Ovary (tissue), 9 donors: ENCODE results near the gene TMPRSS12. TPM values are rescaled to one million over a fixed set of nuclear protein-coding genes. Genes with fewer than 3 reads are reported as not detected.

Experiments used
- DNase-seq, 5 donors: peaks; one replicate each; pipeline ENCODE4 v3.0.0-alpha.2; 2019 to 2020
- H3K27ac ChIP-seq, 2 donors: fragments of 200-600 bp; one replicate each; pipeline versions ENCODE4 v1.5.1 to v1.8.0; 2019 to 2022
- H3K27me3 ChIP-seq: fragments of 200-600 bp; one replicate; pipeline ENCODE4 v1.8.0; 2022
- H3K36me3 ChIP-seq: fragments of 200-600 bp; sonication (generic); one replicate; pipeline ENCODE4 v1.5.1; 2019
- H3K4me1 ChIP-seq: one replicate; pipeline ENCODE4 v1.8.1; 2013; ENCODE audit warnings: mild to moderate bottlenecking, moderate library complexity; ENCODE audit not compliant: insufficient read depth
- H3K4me3 ChIP-seq: fragments of 200-600 bp; sonication (generic); one replicate; pipeline ENCODE4 v1.5.1; 2017
- H3K9me3 ChIP-seq, 2 donors: fragments of 200-600 bp in 1 of 2; sonication (generic) in 1 of 2; one replicate each; pipeline versions ENCODE4 v1.5.1 to v1.8.1; 2013 to 2019; ENCODE audit warnings: mild to moderate bottlenecking in 1 of 2, moderate library complexity in 1 of 2
- EP300 ChIP-seq: sonication (generic); formaldehyde crosslinking; IDR thresholded peaks from one replicate; pipeline ENCODE4 v1.6.1; 2017; ENCODE audit warnings: antibody characterized with exemption
- POLR2A ChIP-seq: fragments of 450-650 bp; IDR thresholded peaks from one replicate; pipeline ENCODE4 v1.6.1; 2017; ENCODE audit warnings: antibody characterized with exemption, mild to moderate bottlenecking, moderate library complexity
- WGBS, 3 donors: extraction: QIAGEN DNeasy Blood & Tissue Kit in 1 of 3; methylation state at CpG; one replicate each; pipeline versions ENCODE4 v1.1.5 to v1.1.7; 2013 to 2017; 5-methylcytosine and 5-hydroxymethylcytosine counted together
- intact Hi-C, 4 donors: fragments of 100-400 bp; cut with DNase I; formaldehyde crosslinking; loops; one replicate each; pipeline versions ENCODE4 v1.11.0 to v1.15.1; 2022 to 2023
- polyA plus RNA-seq, 2 donors: library from polyadenylated mRNA; stranded (reverse); fragments of 200-250 nt in 1 of 2; fragments of 350-450 nt in 1 of 2; fragmentation: Illumina TruSeq in 1 of 2; extraction: RNeasy Lipid Tissue Mini Kit (QIAGEN cat#74804) in 1 of 2; gene quantifications; one replicate each; pipeline ENCODE4 v1.2.3, GENCODE V29; 2013 to 2014
- total RNA-seq, 7 donors: library from RNA; depleted of rRNA in 2 of 7; stranded (reverse); fragments of >200 nt in 2 of 7; fragmentation: NEBNext Ultra II Directional in 3 of 7; extraction: Animal tissue kit (Norgen Biotek cat#: 25700) in 3 of 7; gene quantifications; one replicate each; pipeline versions ENCODE4 v1.1.0 to v1.2.4, GENCODE V29; 2016 to 2023
- TF ChIP-seq, protein P1 (sequence below), 3 donors: fragments of 450-650 bp in 2 of 3; fragments of 200-600 bp in 1 of 3; IDR thresholded peaks; one replicate each; pipeline versions ENCODE4 v1.5.1 to v1.8.0; 2016 to 2022; ENCODE audit warnings: antibody characterized with exemption in 3 of 3, mild to moderate bottlenecking in 1 of 3
- donor health status: DM: no; HTN: no; CAD: no; lungs with moderate emphysema.
- donor health status: DM: no; HTN: no; CAD: no.
- donor health status: Bipolar disorder and iron deficiency.
- donor health status: DM: yes; HTN: yes; CAD: no.
- donor health status: DM: no; HTN: no; CAD: no.
- donor health status: DM: yes; HTN: yes; CAD: no.

The TMPRSS12 gene
- total and polyA plus RNA-seq, 9 donors: not detected

DNA sequence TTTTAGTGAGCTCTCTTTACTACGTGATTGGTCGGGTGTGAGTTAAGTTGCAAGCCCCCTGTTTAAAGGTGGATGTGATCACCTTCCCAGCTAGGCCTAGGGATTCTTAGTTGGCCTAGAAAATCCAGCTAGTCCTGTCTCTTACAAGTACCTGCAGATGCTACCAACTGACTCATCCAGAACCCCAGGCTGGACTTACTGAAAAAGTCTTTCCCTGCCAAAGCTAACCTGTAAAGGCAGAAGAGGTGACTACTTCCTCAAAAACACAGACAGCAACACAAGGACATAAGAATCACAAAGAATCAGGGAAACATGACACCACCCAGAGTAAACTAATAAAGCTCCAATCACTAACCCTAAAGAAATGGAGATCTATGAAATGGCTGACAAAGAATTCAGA is 70.5 kb downstream of the TMPRSS12 start:
- Histone ChIP-seq H3K4me1 (no peaks in the 10 kb centered on the region), H3K27ac (no peak overlapping the region), H3K4me3 (no peak overlapping the region), H3K36me3 (no peaks in the 10 kb centered on the region), H3K9me3 (peaks cover 0 to 3% of the 10 kb centered on the region in 2 donors), H3K27me3 (no peaks in the 10 kb centered on the region)
- no peak for TF ChIP-seq POLR2A
- no peak for TF ChIP-seq EP300
- TF ChIP-seq, protein P1, sequence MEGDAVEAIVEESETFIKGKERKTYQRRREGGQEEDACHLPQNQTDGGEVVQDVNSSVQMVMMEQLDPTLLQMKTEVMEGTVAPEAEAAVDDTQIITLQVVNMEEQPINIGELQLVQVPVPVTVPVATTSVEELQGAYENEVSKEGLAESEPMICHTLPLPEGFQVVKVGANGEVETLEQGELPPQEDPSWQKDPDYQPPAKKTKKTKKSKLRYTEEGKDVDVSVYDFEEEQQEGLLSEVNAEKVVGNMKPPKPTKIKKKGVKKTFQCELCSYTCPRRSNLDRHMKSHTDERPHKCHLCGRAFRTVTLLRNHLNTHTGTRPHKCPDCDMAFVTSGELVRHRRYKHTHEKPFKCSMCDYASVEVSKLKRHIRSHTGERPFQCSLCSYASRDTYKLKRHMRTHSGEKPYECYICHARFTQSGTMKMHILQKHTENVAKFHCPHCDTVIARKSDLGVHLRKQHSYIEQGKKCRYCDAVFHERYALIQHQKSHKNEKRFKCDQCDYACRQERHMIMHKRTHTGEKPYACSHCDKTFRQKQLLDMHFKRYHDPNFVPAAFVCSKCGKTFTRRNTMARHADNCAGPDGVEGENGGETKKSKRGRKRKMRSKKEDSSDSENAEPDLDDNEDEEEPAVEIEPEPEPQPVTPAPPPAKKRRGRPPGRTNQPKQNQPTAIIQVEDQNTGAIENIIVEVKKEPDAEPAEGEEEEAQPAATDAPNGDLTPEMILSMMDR (IDR thresholded peaks at IDR 0.05): no peak
- DNase-seq: no peak
- 88 to 95% (median 89%) methylated on average over 2 of the region's 2 CpGs for WGBS, 3 donors
- intact Hi-C loops: no loop called here

DNA sequence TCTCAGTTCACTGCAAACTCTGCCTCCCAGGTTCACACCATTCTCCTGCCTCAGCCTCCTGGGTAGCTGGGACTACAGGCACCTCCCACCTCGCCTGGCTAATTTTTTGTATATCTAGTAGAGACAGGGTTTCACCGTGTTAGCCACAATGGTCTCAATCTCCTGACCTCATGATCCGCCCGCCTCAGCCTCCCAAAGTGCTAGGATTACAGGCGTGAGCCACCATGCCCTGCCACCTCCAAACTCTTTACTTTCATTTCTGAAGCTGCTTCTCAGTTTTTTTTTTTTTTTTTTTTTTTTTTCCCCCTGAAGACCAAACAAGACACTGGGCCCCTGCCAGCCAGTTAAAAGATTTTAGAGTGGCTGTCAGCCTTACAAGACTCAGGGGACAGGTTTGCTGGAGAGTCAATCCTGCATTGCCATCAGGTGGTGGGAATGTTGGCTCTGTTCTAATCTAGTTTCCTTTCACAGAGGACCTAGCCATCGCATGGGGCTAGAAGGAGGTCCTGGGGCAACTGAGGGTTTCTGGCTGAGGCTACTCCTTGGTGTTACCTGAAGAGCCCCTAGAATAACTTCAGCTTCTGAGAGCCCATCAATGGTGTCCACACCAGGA is 72.3 kb downstream of the TMPRSS12 start:
- intact Hi-C loops: loop anchor here in 1 of 4 donors (5.0 kb wide), 1 partner anchor 88 kb away; no protein-coding TSS in a partner anchor
- WGBS, 3 donors: 85 to 93% (median 90%) methylated on average over 6 of the region's 6 CpGs

DNA sequence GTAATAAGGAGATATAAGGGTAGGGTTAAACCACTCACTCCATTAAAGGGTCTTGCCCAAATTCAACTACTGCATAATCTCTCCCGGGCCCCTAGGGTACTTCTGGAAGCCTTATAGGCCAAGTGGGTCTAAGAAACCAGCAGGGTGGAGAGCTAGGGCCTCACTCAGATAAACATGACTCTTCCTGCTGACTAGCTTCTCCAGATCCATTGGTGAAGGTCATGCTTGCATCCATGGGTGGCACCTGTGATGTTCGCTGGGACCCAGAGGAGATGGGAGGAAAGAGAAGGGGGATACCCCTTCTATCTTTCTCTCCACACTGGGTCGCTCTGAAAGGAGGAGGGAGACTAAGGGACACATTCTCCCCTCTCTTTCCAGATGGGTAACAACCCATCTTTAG is 73.6 kb downstream of the TMPRSS12 start:
- Histone ChIP-seq H3K4me1 (no peaks in the 10 kb centered on the region), H3K9me3 (peaks cover 0 to 3% of the 10 kb centered on the region in 2 donors), H3K36me3 (no peaks in the 10 kb centered on the region), H3K27me3 (no peaks in the 10 kb centered on the region), H3K27ac (no peak overlapping the region), H3K4me3 (no peak overlapping the region)
- 87 to 93% (median 90%) methylated on average over 3 of the region's 3 CpGs for WGBS, 3 donors
- intact Hi-C loops: loop anchor here in 1 of 4 donors (5.0 kb wide), 1 partner anchor 89 kb away; no protein-coding TSS in a partner anchor
- DNase-seq: no peak
- TF ChIP-seq POLR2A: no peak
- TF ChIP-seq EP300: no peak

More for the DNA sequence above, 72.3 kb downstream of the TMPRSS12 start:
- Histone ChIP-seq H3K27me3 (no peaks in the 10 kb centered on the region), H3K36me3 (no peaks in the 10 kb centered on the region), H3K4me3 (no peak overlapping the region), H3K27ac (no peak overlapping the region), H3K4me1 (no peaks in the 10 kb centered on the region), H3K9me3 (peaks cover 0 to 3% of the 10 kb centered on the region in 2 donors)
- no peak for TF ChIP-seq EP300
- no peak for TF ChIP-seq POLR2A
- TF ChIP-seq, protein P1 (IDR thresholded peaks at IDR 0.05): no peak
- DNase-seq: no peak

DNA sequence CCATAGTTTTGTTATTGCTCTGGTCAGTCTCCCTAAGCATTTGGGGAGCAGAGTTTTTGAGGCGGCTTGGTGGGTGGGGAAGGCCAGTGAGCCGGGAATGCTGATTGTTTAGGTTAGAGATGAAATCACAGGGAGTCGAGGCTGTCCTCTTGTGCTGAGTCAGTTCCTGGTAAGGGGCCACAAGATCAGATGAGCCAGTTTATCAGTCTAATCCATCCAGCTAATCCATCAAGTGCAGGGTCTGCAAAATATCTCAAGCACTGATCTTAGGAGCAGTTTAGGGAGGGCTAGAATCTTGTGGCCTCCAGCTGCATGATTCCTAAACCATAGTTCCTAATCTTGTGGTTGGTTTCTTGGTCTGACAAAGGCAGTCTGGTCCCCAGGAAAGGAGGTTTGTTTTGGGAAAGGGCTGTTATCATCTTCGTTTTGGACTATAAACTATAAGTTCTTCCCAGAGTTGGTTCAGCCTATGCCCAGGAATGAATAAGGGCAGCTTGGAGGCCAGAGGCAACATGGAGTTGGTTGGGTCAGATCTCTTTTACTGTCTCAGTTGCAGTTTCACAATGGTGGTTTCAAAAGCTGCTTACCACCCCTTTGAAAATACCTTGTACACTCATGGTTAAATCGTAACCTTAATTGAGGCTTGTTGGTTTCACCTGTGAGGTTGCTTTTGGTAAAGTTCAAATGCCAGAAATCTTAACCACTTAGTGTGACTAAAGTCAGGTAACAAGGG is 76.0 kb downstream of the TMPRSS12 start:
- Histone ChIP-seq H3K9me3 (no peaks in the 10 kb centered on the region), H3K4me3 (no peak overlapping the region), H3K27me3 (no peaks in the 10 kb centered on the region), H3K4me1 (peaks cover 3% of the 10 kb centered on the region), H3K36me3 (no peaks in the 10 kb centered on the region), H3K27ac (no peak overlapping the region)
- no peak for DNase-seq
- intact Hi-C loops: loop anchor here in 1 of 4 donors (5.0 kb wide), 1 partner anchor 91 kb away; no protein-coding TSS in a partner anchor
- TF ChIP-seq EP300: no peak
- no peak for TF ChIP-seq POLR2A
- TF ChIP-seq, protein P1 (IDR thresholded peaks at IDR 0.05): no peak
- WGBS, 3 donors: 57 to 70% (median 65%) methylated on average over 5 of the region's 5 CpGs
